H1 (cell line): ENCODE measurements around the gene CDC40. TPM values are rescaled to one million over a fixed set of nuclear protein-coding genes. Genes with fewer than 3 reads are reported as not detected.

ENCODE experiments used
- CTCF ChIA-PET: fragments of 300-600 bp; sonication (Branson Sonifier 250); formaldehyde crosslinking; loops from one replicate; lab custom pipeline; 2021; ENCODE audit not compliant: partially characterized antibody; lab: Charles Lee
- POLR2A ChIA-PET: fragments of 300-600 bp; sonication (Branson Sonifier 250); formaldehyde crosslinking; loops from one replicate; lab custom pipeline; 2021; ENCODE audit warnings: inconsistent platforms; ENCODE audit not compliant: partially characterized antibody; lab: Charles Lee
- DNase-seq, 2 experiments: peaks; one replicate each; pipeline versions ENCODE4 v3.0.0 to v3.0.0-alpha.2; 2010 to 2022; ENCODE audit warnings: low spot score in 2 of 2, low read depth in 1 of 2, mixed read lengths in 1 of 2
- FAIRE-seq: peaks from 2 replicates; lab custom pipeline; 2011; peaks lifted over from hg19 to GRCh38; lab: Jason Lieb, UNC
- H2AFZ ChIP-seq: 2 replicates; pipeline ENCODE4 v1.8.1; 2012; ENCODE audit warnings: low read length, inconsistent platforms
- H2AK5ac ChIP-seq: 2 replicates; pipeline ENCODE4 v1.6.1; 2013; ENCODE audit warnings: low read depth, low read length
- H2BK120ac ChIP-seq: replicated peaks from 2 replicates; pipeline ENCODE3; 2013; ENCODE audit warnings: low read depth, low read length, inconsistent platforms
- H2BK12ac ChIP-seq: 2 replicates; pipeline ENCODE4 v1.6.1; 2013; ENCODE audit warnings: low read depth, low read length
- H2BK15ac ChIP-seq: 2 replicates; pipeline ENCODE4 v1.6.1; 2013; ENCODE audit warnings: low read length
- H2BK20ac ChIP-seq: 2 replicates; pipeline ENCODE4 v1.6.1; 2013; ENCODE audit warnings: low read length
- H2BK5ac ChIP-seq: 2 replicates; pipeline ENCODE4 v1.6.1; 2013; ENCODE audit warnings: low read depth, low read length
- H3K14ac ChIP-seq: 2 replicates; pipeline ENCODE4 v1.6.1; 2013; ENCODE audit warnings: inconsistent platforms; ENCODE audit not compliant: insufficient read length
- H3K18ac ChIP-seq: 2 replicates; pipeline ENCODE4 v1.6.1; 2013; ENCODE audit warnings: low read length; ENCODE audit errors: extremely low read depth
- H3K23ac ChIP-seq: 2 replicates; pipeline ENCODE4 v1.6.1; 2013; ENCODE audit warnings: inconsistent platforms; ENCODE audit not compliant: insufficient read length
- H3K23me2 ChIP-seq: 2 replicates; pipeline ENCODE4 v1.6.1; 2013; ENCODE audit warnings: low read depth, low read length
- H3K27ac ChIP-seq: 2 replicates; pipeline ENCODE4 v1.6.1; 2011; ENCODE audit warnings: low read depth, low read length, inconsistent platforms
- H3K27me3 ChIP-seq, 4 experiments: replicated peaks in 1 of 4; 1 replicate in 1 of 4; 2 replicates in 3 of 4; pipeline versions ENCODE4 v1.6.1 to v1.8.1; 2011 to 2013; ENCODE audit warnings: low read length in 3 of 4, mild to moderate bottlenecking in 3 of 4, inconsistent platforms in 2 of 4, mixed read lengths in 2 of 4, moderate library complexity in 1 of 4; ENCODE audit not compliant: control insufficient read depth in 3 of 4, insufficient read depth in 3 of 4; ENCODE audit errors: extremely low read depth in 1 of 4
- H3K36me3 ChIP-seq, 4 experiments: 2 replicates each; pipeline versions ENCODE4 v1.6.1 to v1.8.1; 2011 to 2013; ENCODE audit warnings: mild to moderate bottlenecking in 4 of 4, low read length in 3 of 4, moderate library complexity in 2 of 4, control low read depth in 1 of 4, inconsistent platforms in 1 of 4; ENCODE audit not compliant: insufficient read depth in 4 of 4, control insufficient read depth in 2 of 4
- H3K4ac ChIP-seq: replicated peaks from 2 replicates; pipeline ENCODE3; 2013; ENCODE audit warnings: low read length, low read depth, mixed read lengths, inconsistent platforms; ENCODE audit not compliant: insufficient read length
- H3K4me1 ChIP-seq, 4 experiments: replicated peaks in 1 of 4; 1 replicate in 1 of 4; 2 replicates in 3 of 4; pipeline versions ENCODE4 v1.6.1 to v1.8.1; 2011 to 2013; ENCODE audit warnings: low read length in 3 of 4, inconsistent platforms in 2 of 4, mixed read lengths in 1 of 4; ENCODE audit not compliant: insufficient read depth in 4 of 4, control insufficient read depth in 3 of 4
- H3K4me2 ChIP-seq, 2 experiments: 2 replicates each; pipeline versions ENCODE4 v1.6.1 to v1.8.1; 2011 to 2013; ENCODE audit warnings: low read depth in 2 of 2, low read length in 2 of 2, control low read depth in 1 of 2, inconsistent platforms in 1 of 2, mild to moderate bottlenecking in 1 of 2; ENCODE audit not compliant: insufficient read depth in 1 of 2
- H3K4me3 ChIP-seq, 4 experiments: fragments of 200-600, 300-600 bp in 1 of 4; sonication (generic), shearing (Covaris generic), sonication (Bioruptor Twin) in 1 of 4; 2 replicates each; pipeline versions ENCODE4 v1.5.1 to v1.8.1; 2011 to 2016; ENCODE audit warnings: low read length in 4 of 4, low read depth in 3 of 4, control low read depth in 2 of 4, inconsistent platforms in 2 of 4, mild to moderate bottlenecking in 2 of 4, mixed read lengths in 1 of 4, moderate library complexity in 1 of 4; ENCODE audit not compliant: insufficient read depth in 2 of 4; ENCODE audit errors: extremely low read depth in 1 of 4
- H3K56ac ChIP-seq: replicated peaks from 2 replicates; pipeline ENCODE3; 2013; ENCODE audit warnings: low read depth, mild to moderate bottlenecking, mixed read lengths, low read length, inconsistent platforms; ENCODE audit not compliant: insufficient read length
- H3K79me1 ChIP-seq: 2 replicates; pipeline ENCODE4 v1.6.1; 2013; ENCODE audit warnings: low read depth, low read length, control low read depth
- H3K79me2 ChIP-seq, 2 experiments: 2 replicates each; pipeline versions ENCODE4 v1.6.1 to v1.8.1; 2012 to 2013; ENCODE audit warnings: low read length in 2 of 2, mild to moderate bottlenecking in 2 of 2, inconsistent platforms in 1 of 2; ENCODE audit not compliant: insufficient read depth in 2 of 2, control insufficient read depth in 1 of 2
- H3K9ac ChIP-seq, 4 experiments: replicated peaks in 1 of 4; 1 replicate in 1 of 4; 2 replicates in 3 of 4; pipeline versions ENCODE4 v1.6.1 to v1.8.1; 2011 to 2013; ENCODE audit warnings: low read depth in 3 of 4, low read length in 3 of 4, control low read depth in 2 of 4, mild to moderate bottlenecking in 2 of 4, moderate library complexity in 2 of 4, inconsistent platforms in 1 of 4; ENCODE audit errors: extremely low read depth in 1 of 4
- H3K9me3 ChIP-seq, 2 experiments: 2 replicates each; pipeline versions ENCODE4 v1.6.1 to v1.8.1; 2012 to 2013; ENCODE audit warnings: mild to moderate bottlenecking in 2 of 2, moderate library complexity in 2 of 2, control low read depth in 1 of 2, inconsistent platforms in 1 of 2, low read depth in 1 of 2, low read length in 1 of 2, mixed read lengths in 1 of 2; ENCODE audit not compliant: insufficient read depth in 2 of 2
- H4K20me1 ChIP-seq, 2 experiments: replicated peaks in 1 of 2; 2 replicates each; pipeline versions ENCODE3 to v1.8.1; 2011 to 2013; ENCODE audit warnings: inconsistent platforms in 2 of 2, low read length in 2 of 2, mild to moderate bottlenecking in 1 of 2; ENCODE audit not compliant: insufficient read depth in 2 of 2, control insufficient read depth in 1 of 2
- H4K5ac ChIP-seq: 2 replicates; pipeline ENCODE4 v1.6.1; 2013; ENCODE audit warnings: low read length, low read depth, mixed read lengths, inconsistent platforms; ENCODE audit not compliant: insufficient read length
- H4K8ac ChIP-seq: 2 replicates; pipeline ENCODE4 v1.8.0; 2013; ENCODE audit warnings: mild to moderate bottlenecking, moderate library complexity, low read length, inconsistent platforms; ENCODE audit not compliant: insufficient read depth; ENCODE audit errors: extremely low read depth
- H4K91ac ChIP-seq: replicated peaks from 2 replicates; pipeline ENCODE3; 2013; ENCODE audit warnings: low read length, mixed read lengths, inconsistent platforms; ENCODE audit not compliant: insufficient read length
- ASH2L ChIP-seq: fragments of 200-600, 300-600 bp; sonication (generic); IDR thresholded peaks from one replicate; pipeline ENCODE4 v1.7.1; 2017; ENCODE audit warnings: low read length
- SP1 ChIP-seq: IDR thresholded peaks from 2 replicates; pipeline ENCODE4 v1.6.1; 2011; ENCODE audit warnings: low read depth, low read length
- WGBS, 2 experiments: shearing (Covaris generic) in 1 of 2; methylation state at CpG; one replicate each; pipeline versions ENCODE4 v1.1.6 to v1.1.7; 2013 to 2015; ENCODE audit warnings: low lambda C conversion rate in 2 of 2, mixed read lengths in 2 of 2, inconsistent platforms in 1 of 2, low coverage in 1 of 2, missing lambda C conversion rate in 1 of 2; ENCODE audit not compliant: insufficient replicate concordance in 2 of 2, insufficient coverage in 1 of 2, insufficient read length in 1 of 2; ENCODE audit errors: extremely low coverage in 1 of 2, missing lambda C conversion rate in 1 of 2; 5-methylcytosine and 5-hydroxymethylcytosine counted together
- polyA plus RNA-seq, 7 experiments: library from polyadenylated mRNA; depleted of rRNA in 3 of 7; stranded (reverse) in 5 of 7; unstranded in 2 of 7; fragments of >200 nt in 5 of 7; fragments of 200-250 nt in 2 of 7; gene quantifications; 1 replicate in 5 of 7; 2 replicates in 1 of 7; 4 replicates in 1 of 7; pipeline versions ENCODE4 v1.2.1 to v1.2.3, GENCODE V29; 2011 to 2013; ENCODE audit warnings: missing spikeins in 2 of 7, mixed read lengths in 2 of 7
- total RNA-seq: library from RNA; stranded (reverse); fragmentation: NEBNext Ultra II Directional; extraction: Animal tissue kit (Norgen Biotek cat#: 25700); gene quantifications from 2 replicates; pipeline ENCODE4 v1.2.1, GENCODE V29; 2021
- TF ChIP-seq, protein P1 (sequence below): IDR thresholded peaks from 2 replicates; pipeline ENCODE4 v1.6.1; 2011; ENCODE audit warnings: low read depth, mild to moderate bottlenecking, low read length; ENCODE audit not compliant: insufficient read depth

Gene CDC40
- total and polyA plus RNA-seq, 2 of the 8 experiments (the other 6 are each of a cell fraction or from before 2014, with no cell fraction given) = 7.3 to 27.2 TPM

DNA sequence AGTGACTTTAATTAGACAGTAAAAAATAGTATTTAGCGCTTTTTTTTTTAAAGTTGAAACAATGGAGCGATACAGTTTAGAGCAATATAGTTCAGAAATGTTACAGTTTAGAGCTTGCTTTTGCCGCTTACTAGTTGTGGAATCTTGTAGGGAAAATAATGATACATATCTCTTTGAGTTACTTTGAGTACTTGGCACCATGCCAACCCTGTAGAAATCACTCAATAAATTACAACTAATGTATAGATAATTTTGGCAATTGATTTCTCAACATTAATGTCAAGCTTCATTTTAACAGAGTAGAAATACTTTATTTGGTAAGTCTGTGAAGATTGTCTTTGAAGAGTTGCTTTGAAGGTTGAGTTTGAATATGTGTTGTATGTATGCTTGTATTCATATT is 27.4 kb downstream of the CDC40 start:
- Histone ChIP-seq H3K23me2 (no peaks in the 10 kb centered on the region), H3K9ac (no peak overlapping the region), H2BK15ac (no peak overlapping the region), H3K27ac (no peak overlapping the region), H2BK120ac (no peak overlapping the region), H3K4me1 (no peaks in the 10 kb centered on the region), H3K9me3 (no peaks in the 10 kb centered on the region), H3K23ac (no peak overlapping the region), H3K4ac (no peak overlapping the region), H4K5ac (no peak overlapping the region), H4K8ac (no peak overlapping the region), H2BK12ac (no peak overlapping the region), H3K56ac (no peak overlapping the region), H2AK5ac (no peak overlapping the region), H3K18ac (no peak overlapping the region), H2BK20ac (no peak overlapping the region), H2AFZ (no peak overlapping the region), H3K27me3 (peaks cover 0 to 1% (median 0%) of the 10 kb centered on the region in 4 experiments; a peak in 1 of 7 replicates), H3K4me3 (no peak overlapping the region), H4K20me1 (no peaks in the 10 kb centered on the region), H4K91ac (no peak overlapping the region), H3K4me2 (no peak overlapping the region), H3K79me1 (no peaks in the 10 kb centered on the region), H3K36me3 (peaks cover 4 to 27% (median 8%) of the 10 kb centered on the region in 4 experiments; a peak in 7 of 8 replicates), H2BK5ac (no peak overlapping the region), H3K14ac (no peak overlapping the region), H3K79me2 (no peaks in the 10 kb centered on the region)
- WGBS, 2 experiments = 90% methylated on average over 3 of the region's 3 CpGs; no CpG with 5 or more reads in 1 of the 2 experiments
- FAIRE-seq (no peak), DNase-seq (no peak)
- ChIA-PET CTCF (interaction anchor here (1.2 to 2.8 kb wide), 3 partner anchors 29 to 185 kb away, joined by 3 to 12 read pairs (median 5); partner anchors contain the start of gene WASF1), POLR2A (no interaction called here)
- TF ChIP-seq SP1 (no peak), ASH2L (no peak)
- TF ChIP-seq, protein P1, sequence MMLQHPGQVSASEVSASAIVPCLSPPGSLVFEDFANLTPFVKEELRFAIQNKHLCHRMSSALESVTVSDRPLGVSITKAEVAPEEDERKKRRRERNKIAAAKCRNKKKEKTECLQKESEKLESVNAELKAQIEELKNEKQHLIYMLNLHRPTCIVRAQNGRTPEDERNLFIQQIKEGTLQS = no peak
